Measurements from ENCODE around the gene ECHS1.

The ECHS1 gene

DNA sequence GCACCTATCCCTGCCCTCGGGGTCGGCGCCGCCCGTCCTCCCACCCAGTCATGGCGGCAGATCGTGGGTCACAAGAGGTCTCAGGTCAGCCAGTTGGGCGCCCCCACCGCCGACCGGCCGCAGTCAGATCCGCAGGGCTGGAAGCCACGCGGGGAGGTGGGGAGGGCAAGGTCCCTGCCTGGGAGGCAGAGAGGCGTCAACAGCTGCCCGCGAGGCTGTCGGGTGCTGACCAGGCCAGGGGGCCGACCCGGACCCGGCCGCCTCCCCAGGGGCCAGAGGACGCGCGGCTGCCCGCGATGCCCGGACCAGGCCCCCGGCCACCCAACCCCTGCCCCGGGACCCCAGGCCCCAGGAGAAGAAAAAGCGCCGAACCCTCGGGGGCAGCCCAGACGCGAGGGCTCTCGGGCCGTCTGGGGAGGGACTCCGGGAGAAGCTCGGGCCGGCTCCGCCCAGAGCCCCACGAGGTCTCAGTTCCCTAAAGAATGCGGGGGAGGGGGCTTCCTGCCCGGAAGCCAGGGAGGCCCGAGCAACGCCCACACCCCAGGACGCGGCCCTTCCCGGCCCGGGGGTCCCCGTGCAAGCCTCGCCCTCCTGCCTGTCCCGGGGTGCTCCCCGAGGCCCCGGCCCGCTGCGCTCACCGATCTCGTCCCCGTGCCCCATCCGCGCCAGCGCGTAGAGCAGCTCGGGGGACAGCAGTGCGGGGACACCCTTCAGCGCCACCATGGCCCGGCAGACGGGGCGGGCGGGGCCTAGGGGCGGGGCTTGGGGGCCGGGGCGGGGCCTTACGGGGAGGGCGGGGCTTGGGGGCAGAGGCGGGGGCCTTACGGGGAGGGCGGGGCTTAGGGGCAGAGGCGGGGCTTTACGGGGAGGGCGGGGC, 15.6 kb downstream of the ECHS1 start, which contains the start of gene FUOM:
Gene FUOM, minus strand, starts transcription at position 735 of the 877 bp plus-strand sequence. Its CDS starts 12 bp downstream, at position 723.
- peak; percentile 67 for DNase-seq

DNA sequence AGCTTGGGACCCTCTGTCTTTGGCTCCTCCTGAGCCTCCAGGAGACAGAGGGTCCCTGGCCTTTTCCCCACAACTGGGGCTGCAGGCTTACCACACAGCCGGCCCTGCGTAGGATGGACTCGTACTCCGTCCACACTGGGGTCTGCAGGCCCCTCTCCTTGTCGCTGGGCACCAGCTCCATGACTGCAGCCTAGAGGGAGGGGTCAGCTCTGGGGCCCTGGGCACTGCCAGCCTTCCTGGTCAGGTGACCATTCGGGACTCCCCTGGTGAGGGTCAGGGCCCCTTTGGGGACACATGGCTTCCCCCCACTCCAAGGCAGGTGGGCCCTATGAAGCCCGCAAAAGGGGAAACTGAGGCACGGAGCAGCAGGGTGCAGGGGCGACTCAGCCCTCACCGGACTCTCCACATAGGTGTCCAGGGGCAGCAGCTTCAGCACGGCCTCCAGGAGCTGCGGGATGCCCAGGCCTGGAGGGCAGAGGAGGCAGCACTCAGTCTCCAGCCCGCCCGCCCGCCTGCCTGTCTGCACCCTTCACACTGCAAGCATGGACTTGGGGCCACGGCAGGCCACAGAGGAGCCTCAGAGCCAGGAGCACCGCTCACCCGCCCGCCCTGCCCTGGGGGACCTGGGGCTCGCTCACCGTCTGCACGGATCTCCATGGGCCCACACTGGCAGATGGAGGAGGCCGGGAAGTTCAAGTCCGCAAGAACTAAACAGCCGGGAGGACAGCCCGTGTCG, 16.4 kb downstream of the ECHS1 start:
- no peak for DNase-seq

DNA sequence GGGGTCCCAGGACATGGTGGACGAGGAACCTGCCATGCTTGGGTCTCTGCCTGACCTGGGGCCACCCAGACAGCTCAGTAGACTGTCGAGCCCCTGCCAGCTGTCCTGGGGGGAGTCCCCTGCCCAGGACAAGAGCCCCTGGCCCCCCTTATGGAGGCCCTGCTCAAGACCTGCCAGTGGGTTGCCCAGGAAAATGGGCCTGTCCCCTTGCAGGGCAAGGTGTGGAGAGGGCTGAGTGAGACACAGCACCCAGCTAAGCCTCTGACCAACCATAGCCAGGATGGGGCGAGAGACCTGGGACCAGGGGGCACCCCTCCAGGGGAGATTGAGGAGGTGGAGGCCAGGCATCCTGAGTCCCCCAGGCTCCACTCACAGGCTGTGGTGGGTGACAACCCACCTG, 17.2 kb downstream of the ECHS1 start:
- no peak for DNase-seq

DNA sequence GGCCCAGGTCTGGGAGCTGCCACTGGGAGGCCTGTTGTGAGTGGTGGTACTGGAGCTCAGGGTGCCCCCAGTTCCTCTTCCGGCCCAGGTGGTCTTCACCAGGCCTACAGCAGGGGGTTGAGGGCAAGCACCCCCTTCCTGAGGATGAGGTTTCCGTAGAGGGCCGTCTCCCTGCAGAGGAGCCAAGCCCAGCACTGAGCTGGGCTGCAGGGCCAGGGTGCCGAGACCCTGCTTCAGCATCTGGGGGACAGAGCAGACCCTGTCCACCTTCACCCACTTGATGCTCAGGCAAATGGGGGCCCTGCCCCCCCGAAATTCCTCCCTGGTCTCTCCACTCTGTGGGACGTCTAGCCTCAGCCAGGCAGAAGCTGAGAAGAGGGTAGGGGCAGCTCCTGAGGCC, 17.9 kb downstream of the ECHS1 start:
- no peak for DNase-seq

DNA sequence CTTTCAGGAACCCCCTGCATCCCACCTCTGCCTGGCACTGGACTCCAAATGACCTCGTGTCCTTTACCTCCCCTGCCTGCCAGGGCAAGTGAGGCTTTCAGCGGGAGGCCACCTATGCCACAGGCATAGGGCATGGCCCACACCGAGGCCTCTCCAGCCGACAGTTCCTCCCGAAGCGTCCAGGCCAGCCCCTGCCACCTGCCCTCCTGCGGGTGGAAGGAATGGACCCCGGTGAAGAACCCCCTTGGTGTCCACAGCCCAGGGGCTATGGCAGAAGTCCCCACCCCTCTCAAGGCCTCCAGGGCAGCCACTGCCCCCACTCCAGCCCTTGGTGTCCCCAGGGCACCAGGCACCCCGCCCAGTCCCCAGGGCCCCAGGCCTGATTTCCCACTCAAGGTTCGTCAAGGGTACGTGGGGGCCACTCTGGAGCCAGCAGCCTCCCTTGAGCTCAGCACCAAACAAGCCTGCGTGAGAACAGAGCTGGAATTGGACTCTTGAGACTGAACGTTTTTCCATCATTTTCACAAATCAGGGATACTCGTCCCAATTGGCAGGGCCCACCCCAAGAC, 18.4 kb downstream of the ECHS1 start:
- DNase-seq, result no peak

DNA sequence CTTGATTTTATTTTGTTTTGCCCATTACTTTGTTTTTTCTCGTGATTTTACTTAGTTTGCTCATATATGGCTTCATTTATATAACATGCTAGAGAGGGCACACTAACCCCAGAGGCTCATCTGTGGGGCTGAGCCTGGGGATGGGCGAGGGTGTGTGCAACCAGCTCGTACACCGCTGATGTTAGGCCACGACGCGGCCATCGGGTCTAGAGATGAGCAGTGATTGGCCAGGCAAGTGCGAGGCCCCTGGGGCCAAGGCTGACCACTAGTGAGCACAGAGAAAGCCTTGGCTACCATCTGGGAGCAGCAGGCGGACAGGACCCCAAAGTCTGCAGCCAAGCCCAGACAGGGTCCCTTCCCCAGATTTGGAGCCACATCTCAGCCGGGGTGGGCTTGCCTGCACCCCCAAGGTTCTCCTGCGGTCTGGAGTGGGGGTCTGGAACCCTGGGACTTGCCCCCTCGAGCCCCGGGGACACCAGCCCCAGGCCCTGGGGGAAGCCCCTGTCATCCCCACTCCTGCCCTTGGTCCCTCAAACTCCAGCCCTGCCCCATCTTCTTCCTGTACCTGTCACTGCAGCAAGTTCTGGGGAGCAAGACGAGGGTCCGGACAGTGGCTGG, 19.1 kb downstream of the ECHS1 start:
- DNase-seq, result no peak

DNA sequence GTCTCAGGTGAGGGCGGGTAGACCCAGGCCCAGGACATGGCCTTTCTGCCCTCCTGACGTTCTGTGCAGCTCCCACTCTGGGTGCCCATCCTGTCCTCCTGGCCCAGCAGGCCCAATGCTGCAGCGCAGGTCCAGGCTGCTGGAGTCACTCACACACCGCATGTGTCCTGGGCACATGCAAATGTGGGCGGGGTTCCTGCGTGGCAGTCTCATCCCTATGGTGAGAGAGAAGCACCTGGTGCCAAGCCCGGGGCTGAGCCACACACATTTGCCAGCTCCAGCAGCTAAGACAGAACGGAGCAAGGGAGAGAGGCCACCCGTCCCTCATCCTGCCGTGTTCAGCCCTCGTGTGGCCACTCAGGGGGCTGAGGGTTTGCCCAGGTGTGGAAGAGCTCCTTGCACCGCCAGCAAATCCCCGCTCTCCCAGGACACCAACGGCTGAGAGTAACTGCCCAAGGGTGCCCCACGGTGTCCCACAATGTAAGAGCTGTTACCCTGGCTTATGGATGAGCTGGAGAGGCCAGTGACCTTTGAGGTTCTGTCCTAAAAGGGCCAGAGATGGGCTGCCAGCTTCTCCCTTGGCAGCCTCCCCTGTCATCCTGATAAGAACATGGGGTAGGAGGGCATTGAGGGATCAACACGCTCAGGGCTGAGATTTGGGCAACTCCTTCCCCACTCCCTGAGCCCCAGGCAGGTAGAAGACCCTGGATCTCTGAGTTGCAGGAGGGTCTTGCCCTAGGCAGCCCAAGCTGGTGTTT, 19.8 kb downstream of the ECHS1 start:
- DNase-seq, result no peak

DNA sequence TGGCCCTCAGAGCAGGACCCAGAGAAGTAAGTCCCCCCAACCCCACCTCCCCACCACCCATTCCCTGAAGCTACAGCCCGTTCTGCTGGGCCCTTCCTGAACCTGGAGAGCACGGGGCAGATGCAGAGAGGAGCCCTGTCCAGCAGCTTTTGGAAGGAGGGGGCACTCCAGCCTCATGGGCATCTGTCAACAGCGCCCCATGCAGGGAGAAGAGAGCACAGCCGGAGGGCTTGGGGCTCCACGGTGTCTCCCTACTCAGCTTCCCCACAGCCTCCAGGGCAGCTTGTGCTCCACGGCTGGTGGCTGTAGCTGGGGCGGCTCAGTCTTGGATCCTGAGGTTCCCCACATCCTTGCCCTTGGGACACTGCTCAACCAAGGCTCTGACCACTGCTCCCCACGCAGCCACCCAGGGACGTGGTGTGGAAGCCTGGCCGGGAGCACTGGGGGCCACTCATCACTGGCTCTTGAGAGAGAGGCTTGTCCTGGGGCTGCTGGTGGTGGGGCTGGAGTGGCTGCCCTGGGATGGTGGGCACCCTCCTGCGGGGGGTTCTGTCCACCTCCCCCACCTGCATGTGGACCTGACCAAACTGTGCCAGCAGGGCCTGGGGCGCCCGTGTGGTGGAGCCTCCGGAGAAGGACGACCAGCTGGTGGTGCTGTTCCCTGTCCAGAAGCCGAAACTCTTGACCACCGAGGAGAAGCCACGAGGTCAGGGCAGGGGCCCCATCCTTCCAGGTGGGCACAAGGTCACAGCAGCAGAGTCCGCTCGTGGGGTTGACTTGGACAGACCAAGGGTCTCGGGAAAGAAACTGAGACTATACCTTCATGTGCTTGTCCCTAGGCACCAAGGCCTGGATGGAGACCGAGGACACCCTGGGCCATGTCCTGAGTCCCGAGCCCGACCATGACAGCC, 21.5 kb downstream of the ECHS1 start:
- DNase-seq, result no peak

DNA sequence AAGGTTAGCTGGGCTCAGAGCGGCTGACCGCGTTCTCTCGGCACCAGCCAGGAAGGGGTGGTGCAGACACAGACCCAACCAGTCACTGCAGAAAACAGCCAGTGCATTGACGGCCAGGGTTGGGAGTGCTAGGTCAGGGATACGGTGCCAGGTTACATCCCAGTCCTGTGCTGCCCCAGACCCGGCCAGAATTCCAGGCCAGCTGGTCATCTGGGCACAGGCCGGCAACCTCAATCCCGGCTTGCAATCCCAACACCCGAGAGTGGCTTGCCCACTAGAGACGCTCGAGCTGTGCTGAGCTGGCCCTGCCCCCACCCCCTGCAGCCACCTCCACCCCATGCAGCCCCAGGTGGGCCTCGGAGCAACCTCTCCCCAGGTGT, 22.2 kb downstream of the ECHS1 start:
- DNase-seq, result no peak

DNA sequence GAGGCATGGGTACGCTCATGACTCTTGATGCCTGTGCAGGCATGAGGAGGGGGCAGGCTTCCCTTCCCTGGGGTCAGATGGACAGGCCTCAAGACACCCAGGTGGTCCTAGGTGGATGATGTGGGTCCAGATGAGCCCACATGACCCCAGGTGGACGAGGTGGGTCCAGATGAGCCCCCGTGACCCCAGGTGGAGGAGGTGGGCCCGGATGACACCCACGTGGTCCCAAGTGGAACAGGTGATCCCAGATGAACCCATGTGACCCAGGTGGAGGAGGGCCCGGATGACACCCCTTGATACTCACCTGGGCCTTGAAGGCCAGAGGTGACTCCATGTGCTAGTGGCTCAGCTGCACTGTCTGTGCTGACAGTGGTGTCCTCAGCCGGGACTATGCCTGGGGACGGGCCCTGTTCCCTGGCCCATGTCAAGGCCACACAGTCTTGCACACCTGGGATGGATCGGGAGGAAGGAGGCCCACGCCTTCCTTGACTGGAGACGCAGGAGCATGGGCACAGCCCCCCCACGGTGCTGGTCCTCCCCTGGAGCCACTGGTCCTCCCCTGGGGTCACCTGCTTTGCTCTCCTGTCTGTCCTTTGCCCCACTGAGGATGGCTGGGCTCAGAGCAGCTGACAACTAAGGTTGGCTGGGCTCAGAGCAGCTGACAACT, 22.7 kb downstream of the ECHS1 start:
- no peak for DNase-seq

DNA sequence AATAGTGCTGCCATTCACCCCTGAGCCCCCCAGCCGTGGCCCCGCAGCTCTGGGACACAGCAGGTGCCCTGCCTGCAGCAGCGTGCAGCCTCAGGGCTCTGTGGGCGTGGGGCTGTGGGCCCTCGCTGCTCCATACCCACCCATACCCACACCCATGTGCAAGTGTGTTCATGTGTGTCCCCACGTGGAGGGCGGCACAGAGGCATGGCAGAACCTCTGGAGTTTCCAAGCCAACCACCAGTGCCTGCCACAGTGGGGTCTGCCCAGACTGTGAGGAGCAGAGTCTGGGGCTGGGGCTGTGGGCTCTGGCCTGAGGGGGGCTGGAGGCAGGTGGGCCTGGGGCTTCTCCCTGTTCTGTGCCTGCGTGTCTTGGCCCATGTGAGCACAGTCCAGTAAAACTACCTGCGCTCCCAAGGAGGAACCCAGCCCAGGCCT, 23.6 kb downstream of the ECHS1 start:
- no peak for DNase-seq

DNA sequence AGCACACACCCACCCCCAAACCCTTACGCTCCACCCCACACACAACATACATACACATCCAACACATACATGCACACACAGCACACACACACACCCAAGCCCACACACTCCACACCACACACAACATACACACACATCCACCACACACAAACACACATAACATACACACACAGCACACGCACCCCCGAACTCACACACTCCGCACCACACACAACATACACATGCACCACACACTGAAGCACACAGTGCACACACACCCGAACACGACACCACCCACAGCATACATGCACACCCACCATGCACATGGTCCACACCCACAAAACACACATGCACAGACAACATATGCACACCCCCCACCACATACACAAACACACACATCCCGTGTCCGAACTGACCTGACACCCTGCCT, 24.0 kb downstream of the ECHS1 start:
- DNase-seq, result no peak

DNA sequence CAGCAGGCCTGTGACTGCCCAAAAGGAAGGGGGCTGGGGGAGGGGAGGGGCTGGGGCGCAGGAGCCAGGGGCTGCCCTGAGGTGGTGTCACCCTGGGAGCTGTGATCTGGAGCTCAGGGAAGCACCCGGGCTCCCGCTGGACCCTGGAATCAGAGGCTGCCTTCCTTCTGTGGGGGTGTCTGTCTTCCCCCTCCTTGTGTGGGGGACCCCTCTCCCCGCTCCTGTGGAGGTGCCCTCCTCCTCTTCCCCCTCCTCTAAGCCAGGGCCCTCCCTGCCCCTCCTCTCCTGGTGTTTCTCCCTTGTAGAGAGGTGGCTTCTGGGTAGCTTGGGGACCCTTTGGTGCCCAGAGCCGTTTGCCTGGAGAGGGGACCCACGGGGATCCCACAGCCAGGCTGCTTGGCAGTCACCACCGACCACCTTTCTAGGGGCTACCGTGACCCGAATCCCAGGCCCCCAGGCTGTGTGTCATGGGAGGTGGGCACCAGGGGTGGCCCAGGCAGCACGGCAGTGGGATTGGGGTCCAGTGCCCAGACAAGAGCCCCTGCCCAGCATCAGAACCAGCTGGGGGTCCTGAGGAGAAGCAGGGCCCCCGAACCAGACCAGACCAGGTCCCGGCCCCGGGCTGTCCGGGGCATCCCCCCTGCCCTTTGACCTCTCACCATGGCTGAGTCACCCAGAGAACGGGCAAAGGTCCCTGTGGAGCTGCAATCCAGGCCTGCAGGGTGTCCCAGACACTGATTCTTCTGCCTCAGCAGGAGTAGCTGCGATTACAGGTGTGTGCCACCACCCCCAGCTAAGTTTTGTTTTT, 25.2 kb downstream of the ECHS1 start:
- DNase-seq, result no peak

DNA sequence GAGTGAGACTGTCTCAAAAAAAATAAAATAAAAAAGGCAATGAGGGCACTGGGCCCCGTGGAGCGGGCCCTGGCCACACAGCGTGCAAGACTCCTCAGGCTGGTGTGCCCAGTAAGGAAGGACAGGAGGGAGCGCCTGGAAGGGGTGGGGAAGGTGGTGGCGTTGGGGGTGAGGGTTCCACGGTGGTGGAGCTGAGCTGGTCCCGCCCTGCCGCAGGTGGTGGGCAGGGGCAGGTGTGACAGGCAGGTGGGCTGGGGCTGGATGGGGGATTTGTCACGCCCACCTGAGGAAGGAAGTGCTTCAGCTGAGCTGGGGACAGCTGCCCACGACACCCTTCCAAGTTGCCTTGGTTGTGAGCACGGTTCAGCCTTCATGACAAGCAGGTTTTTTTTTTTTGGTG, 26.7 kb downstream of the ECHS1 start:
- DNase-seq, result no peak

DNA sequence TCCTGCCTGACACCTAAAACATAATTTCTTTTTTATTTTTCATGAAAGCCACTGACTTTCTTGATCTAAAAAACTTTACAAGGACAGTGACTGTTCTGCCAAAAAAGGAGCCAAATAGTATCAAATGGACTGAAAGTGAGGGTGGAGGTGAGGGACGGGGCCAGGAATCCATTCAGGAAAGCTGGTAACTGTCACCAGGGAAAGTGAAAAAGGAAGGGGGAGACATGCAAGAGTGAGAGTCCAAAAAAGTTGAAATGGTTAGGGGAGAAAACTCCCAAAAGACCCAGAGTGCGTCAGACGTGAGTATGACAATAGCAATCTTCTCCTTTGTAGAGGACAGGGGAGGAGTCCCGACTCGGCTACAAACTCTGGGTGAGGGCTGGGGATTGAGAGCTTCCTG, 28.9 kb downstream of the ECHS1 start:
- no peak for DNase-seq

DNA sequence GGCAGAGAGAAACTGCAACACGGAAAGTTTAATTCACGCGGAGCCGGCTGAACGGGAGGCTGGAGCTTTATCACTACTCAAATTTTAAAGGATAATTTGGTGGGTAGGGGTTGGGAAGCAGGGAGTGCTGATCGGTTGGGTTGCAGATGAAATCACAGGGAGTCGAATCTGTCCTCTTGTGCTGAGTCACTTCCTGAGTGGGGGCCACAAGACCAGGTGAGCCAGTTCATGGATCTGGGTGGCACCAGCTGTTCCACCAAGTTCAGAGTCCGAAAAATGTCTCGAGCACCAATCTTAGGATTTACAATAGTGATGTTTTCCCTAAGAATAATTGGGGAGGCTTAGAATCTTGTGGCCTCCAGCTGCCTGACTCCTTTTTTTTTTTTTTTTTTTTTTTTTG, 29.6 kb downstream of the ECHS1 start:
- no peak for DNase-seq

DNA sequence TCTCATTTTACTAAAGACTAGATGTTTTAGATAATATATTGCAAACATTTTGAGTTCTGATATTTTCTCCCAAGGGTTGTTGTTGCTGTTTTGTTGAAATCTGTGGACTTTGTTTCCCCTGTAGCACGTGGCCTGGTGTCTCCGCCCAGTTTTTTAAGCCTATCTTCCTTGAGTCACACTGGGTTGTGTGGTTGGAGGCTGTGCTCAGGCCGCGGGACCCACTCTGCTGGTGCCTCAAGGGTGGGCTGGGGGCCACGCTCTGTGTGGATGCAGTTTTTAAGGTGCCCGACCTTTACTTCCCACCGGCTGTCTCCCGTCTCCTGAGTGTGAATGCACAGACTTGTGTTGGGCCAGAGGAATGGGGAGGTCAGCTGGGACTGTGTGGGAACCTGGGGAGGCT, 30.2 kb downstream of the ECHS1 start:
- no peak for DNase-seq

DNA sequence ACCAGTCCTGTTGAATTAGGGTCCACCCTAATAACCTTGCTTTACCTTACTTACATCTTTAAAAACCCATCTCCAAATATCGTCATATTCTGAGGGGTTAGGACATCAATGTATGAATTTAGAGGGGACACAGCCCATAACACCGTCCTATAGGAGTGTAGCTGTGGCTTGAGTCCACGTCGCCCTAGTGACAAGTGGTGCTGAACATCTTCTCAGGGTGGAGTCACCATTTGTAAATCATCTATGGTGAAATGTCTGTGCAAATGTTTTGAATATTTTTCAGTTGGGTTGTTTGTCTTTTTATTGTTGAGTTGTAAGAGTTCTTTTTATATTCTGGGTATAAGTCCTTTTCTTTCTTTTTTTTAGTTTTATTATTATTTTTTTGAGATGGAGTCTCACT, 31.2 kb downstream of the ECHS1 start:
- DNase-seq, result no peak

DNA sequence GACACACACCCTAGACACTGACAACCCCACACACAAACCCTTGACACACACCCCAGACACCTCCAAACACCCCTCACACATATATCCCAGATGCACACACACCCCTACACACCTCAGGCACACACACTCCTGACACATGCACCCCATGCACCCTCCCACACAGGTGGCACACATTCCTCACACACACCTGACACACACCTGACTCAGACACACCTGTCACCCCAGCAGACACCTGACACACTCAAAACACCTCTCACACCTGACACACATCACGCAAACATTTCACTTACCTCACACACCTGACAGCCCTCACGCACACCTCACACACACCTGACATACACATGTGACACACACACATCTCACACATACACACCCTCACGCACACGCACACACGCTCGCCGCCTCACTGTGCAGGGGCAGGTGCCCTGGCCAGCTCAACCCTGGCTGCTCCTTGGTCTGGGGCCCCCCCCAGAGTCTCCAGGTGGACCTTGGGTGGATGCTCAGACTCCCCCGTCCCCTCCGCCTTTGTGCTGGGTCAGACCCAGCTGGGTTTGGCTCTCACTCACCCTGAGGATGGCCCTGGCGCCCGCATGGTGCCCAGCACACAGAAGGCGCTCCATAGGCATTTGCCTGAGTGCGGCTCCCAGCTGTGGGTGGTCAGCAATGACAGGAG, 33.3 kb downstream of the ECHS1 start:
- DNase-seq, result no peak

All from hematopoietic multipotent progenitor cell treated with erythropoietin and hydrocortisone succinate and interleukin-3 and kit ligand, for 6 days (in vitro differentiated cells).